Rectal smooth muscle tissue (tissue), 1 donor: ENCODE data around the gene JAML.

Experiments
- H3K27ac ChIP-seq: one replicate; pipeline ENCODE4 v1.7.0; 2013; ENCODE audit warnings: low read depth, low read length, inconsistent platforms
- H3K27me3 ChIP-seq: one replicate; pipeline ENCODE4 v1.7.0; 2013; ENCODE audit warnings: low read length; ENCODE audit not compliant: control insufficient read depth, insufficient read depth
- H3K36me3 ChIP-seq: one replicate; pipeline ENCODE4 v1.7.0; 2013; ENCODE audit warnings: low read length; ENCODE audit not compliant: control insufficient read depth, insufficient read depth
- H3K4me1 ChIP-seq: one replicate; pipeline ENCODE4 v1.7.0; 2013; ENCODE audit warnings: low read length; ENCODE audit not compliant: control insufficient read depth, insufficient read depth
- H3K4me3 ChIP-seq: one replicate; pipeline ENCODE4 v1.7.0; 2013; ENCODE audit warnings: low read length
- H3K9ac ChIP-seq: one replicate; pipeline ENCODE4 v1.7.0; 2013; ENCODE audit warnings: low read length

The JAML gene

DNA sequence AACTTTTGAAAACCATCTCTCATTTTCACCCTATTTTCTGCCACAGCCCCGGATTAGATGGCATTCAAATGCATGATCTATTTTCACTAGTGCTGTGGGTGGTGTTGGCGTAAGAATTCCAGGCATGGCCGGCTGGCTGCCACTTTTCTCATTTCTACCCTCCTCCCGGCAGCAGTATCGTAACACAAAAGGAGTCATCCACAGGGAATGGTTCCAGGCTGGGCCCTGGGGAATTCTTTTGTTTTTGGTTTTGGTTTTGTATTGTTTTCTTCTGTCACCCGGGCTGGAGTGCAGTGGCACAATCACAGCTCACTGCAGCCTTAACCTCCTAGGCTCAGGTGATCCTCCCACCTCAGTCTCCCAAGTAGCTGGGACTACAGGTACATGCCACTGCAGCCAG, 13.8 kb downstream of the JAML start:
- H3K27ac ChIP-seq, result no peak overlapping the region
- no peak overlapping the region for H3K9ac ChIP-seq

DNA sequence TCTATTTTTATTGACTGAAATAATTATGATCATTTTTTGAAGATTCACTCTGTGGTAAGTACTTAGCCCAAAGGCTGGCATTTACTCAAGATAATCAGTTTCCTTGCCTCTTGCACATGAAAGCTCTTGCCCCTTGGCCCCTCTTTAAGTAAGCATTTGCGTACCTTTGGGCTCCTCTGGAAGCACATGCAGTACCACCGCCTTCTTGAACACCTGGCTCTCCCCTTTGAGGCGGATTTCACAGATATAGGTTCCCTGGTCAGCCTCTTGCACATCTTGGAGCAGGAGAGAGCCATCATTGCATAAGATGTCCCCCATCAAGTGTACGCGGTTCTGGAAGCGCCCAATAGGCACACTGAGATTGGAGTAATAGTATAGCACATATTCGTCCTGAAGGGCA, 14.5 kb downstream of the JAML start:
- Histone ChIP-seq H3K27me3 (no peaks in the 10 kb centered on the region), H3K9ac (no peak overlapping the region), H3K4me1 (no peaks in the 10 kb centered on the region), H3K27ac (no peak overlapping the region), H3K36me3 (no peaks in the 10 kb centered on the region), H3K4me3 (no peak overlapping the region)

More for the DNA sequence above, 13.8 kb downstream of the JAML start:
- Histone ChIP-seq H3K4me1 (no peaks in the 10 kb centered on the region), H3K4me3 (no peak overlapping the region), H3K36me3 (no peaks in the 10 kb centered on the region), H3K27me3 (no peaks in the 10 kb centered on the region)

DNA sequence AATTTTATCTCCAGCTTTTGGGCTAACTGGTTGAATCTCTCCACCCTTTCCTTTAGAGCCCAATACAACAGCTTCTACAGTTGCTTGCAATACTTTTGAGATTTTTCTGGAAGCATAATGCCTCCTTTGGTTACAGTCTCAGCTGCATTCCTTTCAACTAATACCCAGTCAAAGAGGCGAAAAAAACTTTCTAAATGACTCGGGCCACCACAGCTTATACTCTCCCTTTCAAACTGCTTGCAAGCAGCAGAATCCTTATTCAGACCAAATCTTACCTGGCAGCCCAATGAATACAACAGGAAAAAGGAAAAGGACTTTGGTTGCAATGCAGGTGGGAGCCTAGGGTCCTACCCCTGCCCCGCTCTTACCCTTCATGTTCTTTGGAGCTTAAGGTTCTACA, 15.8 kb downstream of the JAML start:
- Histone ChIP-seq H3K9ac (no peak overlapping the region), H3K4me3 (no peak overlapping the region), H3K36me3 (no peaks in the 10 kb centered on the region), H3K27me3 (no peaks in the 10 kb centered on the region), H3K4me1 (no peaks in the 10 kb centered on the region), H3K27ac (no peak overlapping the region)

DNA sequence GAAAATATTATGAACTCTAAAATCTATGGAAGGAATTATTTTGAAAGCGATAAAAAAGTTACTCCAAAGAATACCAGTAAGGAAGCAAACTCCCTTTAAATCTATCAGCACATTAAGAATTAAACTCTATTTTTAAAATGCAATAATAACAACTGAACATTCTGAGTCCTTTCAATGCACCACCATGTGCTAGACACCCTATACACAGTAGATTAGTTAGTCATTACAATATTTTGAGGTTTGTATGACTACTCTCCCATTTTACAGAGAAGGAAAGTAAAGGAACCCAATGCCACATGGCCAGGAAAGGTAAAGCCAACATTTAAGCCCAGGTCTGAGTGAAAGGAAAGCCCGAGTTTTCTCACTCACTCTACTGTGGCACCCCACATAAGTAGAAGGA, 17.7 kb downstream of the JAML start:
- Histone ChIP-seq H3K27me3 (no peaks in the 10 kb centered on the region), H3K27ac (no peak overlapping the region), H3K36me3 (no peaks in the 10 kb centered on the region), H3K4me3 (no peak overlapping the region), H3K4me1 (no peaks in the 10 kb centered on the region), H3K9ac (no peak overlapping the region)

DNA sequence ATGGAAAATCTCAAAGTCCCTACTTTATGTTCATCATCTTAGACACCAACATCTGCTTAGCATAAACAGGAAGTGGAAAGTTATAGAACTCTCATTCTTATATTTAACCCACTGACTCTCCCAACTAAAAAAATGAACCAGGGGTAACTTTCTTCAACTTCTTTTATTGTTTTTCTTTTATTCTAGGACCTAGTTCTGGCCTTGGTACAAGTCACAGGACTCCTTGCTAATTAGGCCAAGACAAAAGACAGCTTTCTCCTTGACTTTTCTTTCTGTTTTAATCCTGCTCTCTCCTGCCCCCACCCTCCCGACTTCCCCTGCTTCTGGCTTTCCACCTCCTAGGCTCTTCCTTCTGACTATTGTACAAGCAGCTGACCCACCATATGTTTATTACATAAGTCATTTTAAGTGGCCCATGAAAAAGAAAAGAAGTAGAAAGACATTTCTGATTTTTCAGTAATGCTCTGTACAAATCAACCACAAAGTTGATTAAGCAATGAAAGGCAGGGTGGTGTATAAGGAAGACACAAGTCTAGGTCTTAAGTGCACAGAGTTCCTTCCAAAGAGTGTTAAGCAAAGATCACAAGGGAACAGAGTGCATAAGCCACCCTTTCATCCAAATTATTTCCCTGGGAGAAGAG, 18.3 kb downstream of the JAML start:
- Histone ChIP-seq H3K4me3 (no peak overlapping the region), H3K27ac (no peak overlapping the region), H3K4me1 (no peaks in the 10 kb centered on the region), H3K27me3 (no peaks in the 10 kb centered on the region), H3K36me3 (no peaks in the 10 kb centered on the region), H3K9ac (no peak overlapping the region)

DNA sequence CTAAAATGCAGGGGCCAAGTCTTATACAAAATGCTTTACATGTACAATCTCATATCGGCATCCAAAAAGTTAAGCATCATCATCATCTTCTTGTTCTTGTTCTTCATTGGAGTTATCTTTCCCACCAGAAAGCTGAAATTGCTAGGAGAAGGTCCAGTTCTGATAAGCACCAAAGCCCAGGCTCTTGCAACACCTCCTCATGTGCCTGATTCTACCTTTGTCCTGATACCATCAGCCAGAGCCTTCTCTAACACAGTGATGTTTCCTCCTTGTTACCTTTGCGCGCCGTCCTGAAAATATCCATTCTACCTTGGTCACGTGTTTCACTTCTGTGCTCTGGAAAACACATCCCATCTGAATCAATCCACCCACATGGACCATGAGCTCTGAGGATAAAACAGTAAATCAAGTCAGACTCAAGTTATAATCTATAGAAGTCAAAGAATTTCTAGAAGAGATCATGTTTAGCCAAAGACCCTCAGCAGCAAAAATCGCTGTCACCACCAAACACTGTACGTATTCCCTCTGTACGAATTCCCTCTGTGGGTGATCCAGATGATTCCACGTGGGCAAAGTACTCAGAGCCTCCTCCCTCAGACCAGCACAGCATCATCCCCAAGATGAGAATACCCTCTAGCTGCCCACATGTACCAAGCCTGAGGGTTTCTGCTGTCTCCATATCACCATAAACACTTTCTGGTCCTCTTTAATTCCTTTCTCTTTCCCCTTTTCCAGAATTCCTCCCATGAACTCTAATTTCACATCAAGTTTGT, 19.0 kb downstream of the JAML start:
- no peak overlapping the region for H3K4me3 ChIP-seq
- H3K4me1 ChIP-seq, result no peaks in the 10 kb centered on the region
- no peak overlapping the region for H3K9ac ChIP-seq
- H3K27me3 ChIP-seq, result no peaks in the 10 kb centered on the region
- H3K36me3 ChIP-seq, result no peaks in the 10 kb centered on the region
- no peak overlapping the region for H3K27ac ChIP-seq

DNA sequence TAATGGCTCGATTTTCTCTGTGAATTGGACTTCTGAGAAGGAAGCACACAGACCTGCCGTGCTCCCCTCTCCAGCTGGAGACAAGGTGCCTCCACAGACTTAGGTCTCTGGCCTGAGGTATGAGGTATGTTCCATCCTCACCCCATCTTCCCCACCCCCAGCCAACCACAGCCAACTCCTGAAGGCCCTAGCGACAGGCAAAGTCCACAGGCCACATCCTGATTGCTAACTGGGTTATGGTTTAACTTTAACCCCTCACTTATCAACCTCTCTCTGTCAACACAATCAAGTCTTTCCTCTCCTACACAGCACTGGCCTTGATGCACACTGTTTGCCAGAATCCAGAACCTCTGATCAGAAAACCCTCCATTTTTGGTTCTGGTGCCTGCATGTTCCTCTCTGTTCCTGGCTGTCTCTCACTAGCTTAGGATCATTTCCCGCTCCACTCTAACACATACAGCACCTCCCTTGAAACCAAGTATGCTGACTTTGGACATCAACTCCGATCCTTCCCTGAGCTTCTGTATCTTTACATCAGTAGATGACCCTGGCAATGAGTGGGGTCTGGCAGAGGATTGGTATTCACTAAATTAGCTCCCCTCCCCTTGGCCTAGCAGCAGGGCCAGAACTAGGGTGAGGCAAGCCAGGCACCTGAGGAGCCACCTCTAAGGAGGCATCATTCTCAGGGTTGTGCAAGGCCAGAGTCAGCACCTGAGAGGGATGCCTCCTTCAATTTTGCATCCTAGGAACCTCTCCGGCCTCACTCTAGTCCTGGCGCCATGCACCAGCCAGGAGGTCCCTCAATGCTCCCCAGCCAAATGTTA, 22.0 kb downstream of the JAML start:
- no peaks in the 10 kb centered on the region for H3K36me3 ChIP-seq
- no peaks in the 10 kb centered on the region for H3K27me3 ChIP-seq
- peaks cover 8% of the 10 kb centered on the region for H3K4me1 ChIP-seq
- H3K4me3 ChIP-seq, result no peak overlapping the region
- no peak overlapping the region for H3K27ac ChIP-seq
- no peak overlapping the region for H3K9ac ChIP-seq

DNA sequence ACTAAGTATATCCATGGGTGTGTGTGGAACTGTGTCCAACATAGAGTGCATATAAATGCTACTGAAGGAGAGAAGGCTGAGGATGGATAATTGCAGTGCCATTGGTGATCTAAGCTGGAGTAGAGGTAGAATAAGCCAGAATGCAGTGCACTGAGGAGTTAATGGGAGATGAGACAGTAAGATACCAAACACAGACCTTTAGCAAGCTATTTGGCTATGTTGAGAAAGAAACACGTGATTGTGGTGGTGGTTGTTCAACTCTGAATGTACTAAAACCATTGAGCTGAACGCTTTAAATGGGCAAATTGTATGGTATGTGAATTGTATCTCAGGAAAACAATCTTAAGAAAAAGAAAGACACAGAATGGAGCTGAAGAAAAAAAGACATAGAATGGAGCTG, 22.8 kb downstream of the JAML start:
- Histone ChIP-seq H3K4me3 (no peak overlapping the region), H3K4me1 (peaks cover 8% of the 10 kb centered on the region), H3K27me3 (no peaks in the 10 kb centered on the region), H3K9ac (no peak overlapping the region), H3K27ac (no peak overlapping the region), H3K36me3 (no peaks in the 10 kb centered on the region)

DNA sequence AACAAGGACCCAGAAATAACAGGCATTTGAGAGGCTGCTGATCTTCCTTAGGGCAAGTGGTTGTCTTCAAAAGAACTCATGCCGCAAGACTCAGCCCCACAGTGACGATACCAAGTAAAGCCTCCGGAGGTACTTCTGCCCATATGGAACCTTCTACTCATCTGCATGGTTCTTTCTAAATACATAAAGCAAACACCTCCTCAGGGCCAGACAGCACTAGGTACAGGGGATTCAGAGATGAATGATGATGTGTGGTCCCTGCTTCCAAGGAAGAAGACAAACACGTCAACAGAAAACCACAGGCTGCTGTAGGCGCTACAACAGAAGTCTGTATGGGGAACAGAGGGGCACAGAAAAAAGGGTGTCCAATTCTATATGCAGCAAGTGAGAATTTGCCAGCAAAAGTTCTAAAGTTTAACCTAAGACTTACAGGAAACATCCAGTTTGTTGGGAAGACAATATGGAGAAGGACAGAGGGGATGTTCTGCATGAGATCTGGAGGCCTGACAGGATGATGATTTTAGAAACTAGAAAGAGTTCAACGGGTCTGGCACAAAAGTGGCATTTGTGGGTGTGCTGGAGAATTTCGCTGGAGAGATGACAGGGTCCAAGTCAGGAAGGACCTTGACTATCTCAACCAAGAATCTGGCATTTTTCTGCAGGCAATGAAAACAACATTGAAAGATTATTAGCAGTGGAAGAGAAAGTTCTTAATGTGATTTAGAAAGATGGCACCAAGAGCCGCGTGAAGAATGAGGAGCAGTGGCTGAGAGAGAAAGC, 23.7 kb downstream of the JAML start:
- Histone ChIP-seq H3K4me1 (peaks cover 8% of the 10 kb centered on the region), H3K27me3 (no peaks in the 10 kb centered on the region), H3K9ac (no peak overlapping the region), H3K4me3 (no peak overlapping the region), H3K36me3 (no peaks in the 10 kb centered on the region), H3K27ac (no peak overlapping the region)

DNA sequence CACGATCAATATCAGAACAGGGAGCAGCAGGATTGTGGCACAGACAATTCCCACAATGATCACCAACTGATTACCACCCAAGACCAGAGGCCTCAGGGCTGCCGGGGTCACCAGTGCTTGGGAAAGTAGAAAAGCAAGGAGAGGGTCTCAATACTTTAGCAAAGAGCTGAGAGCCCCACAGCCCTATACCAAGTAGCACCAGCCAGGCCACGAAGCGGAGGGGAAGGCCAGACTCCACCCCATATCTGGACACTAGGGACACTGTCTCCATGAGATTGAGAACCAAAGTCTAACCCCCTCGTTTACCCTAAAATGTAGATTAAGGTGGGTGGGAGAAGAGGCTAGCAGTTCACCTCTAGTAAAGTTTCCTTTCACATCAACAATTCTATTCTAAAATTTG, 24.3 kb downstream of the JAML start:
- no peaks in the 10 kb centered on the region for H3K36me3 ChIP-seq
- peaks cover 9% of the 10 kb centered on the region for H3K4me1 ChIP-seq
- no peak overlapping the region for H3K27ac ChIP-seq

DNA sequence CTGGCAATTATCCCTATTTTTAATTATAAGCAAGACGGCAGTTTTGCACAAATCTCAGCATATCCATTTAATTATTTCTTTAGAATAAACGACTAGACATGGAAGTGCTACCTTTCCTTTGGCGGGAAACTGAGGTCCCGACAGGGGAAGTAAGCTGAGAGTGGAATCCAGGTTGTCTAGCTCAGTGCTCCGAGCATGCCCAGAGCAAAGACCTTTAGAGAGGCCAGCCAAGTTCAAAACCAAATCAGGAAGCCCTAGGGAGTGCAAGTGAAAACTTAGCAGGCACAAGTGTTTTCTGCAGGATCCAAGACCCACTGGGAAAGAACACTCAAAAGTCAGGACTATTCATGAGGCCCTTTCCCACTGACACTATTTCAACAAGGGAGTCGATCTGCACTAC, 25.7 kb downstream of the JAML start:
- no peaks in the 10 kb centered on the region for H3K27me3 ChIP-seq
- H3K9ac ChIP-seq, result no peak overlapping the region
- peaks cover 23% of the 10 kb centered on the region for H3K4me1 ChIP-seq
- no peaks in the 10 kb centered on the region for H3K36me3 ChIP-seq
- H3K4me3 ChIP-seq, result no peak overlapping the region
- H3K27ac ChIP-seq, result no peak overlapping the region

More for the DNA sequence above, 24.3 kb downstream of the JAML start:
- no peak overlapping the region for H3K4me3 ChIP-seq
- no peak overlapping the region for H3K9ac ChIP-seq
- H3K27me3 ChIP-seq, result no peaks in the 10 kb centered on the region

DNA sequence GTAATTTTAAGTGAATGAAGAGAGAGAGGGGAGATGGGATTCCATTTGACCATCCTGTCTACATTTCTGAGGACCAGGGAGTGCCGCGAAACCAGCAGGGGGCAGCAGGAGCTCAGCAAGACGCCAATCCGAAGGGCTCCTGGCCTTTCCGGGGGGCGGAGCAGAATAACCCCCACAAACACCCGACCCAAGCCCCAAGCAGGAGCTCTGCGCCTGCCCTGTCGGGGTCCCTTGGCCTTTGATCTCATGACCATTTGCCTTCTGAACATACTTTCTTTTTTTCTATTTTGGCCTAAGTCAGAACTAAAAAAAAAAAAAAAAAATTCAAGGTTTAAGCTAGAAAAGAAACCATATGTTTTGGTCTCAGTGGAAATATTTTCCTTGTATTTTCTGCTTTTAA, 26.4 kb downstream of the JAML start:
- Histone ChIP-seq H3K27me3 (no peaks in the 10 kb centered on the region), H3K4me1 (peaks cover 23% of the 10 kb centered on the region), H3K4me3 (peak overlapping the region; percentile 58), H3K9ac (no peak overlapping the region), H3K27ac (no peak overlapping the region), H3K36me3 (no peaks in the 10 kb centered on the region)
